HepG2 (cell line): Measurements from ENCODE around the gene CHST12.

Source experiments
- MEIS2 ChIP-seq: sonication (generic); formaldehyde crosslinking; IDR thresholded peaks from 2 replicates; pipeline ENCODE4 v1.9.0; 2021; ENCODE audit warnings: mild to moderate bottlenecking, missing genetic modification reagents
- NFKB2 ChIP-seq: sonication (generic); formaldehyde crosslinking; IDR thresholded peaks from 2 replicates; pipeline ENCODE4 v1.4.0; 2020; ENCODE audit warnings: missing genetic modification reagents, borderline replicate concordance
- POLR2AphosphoS5 ChIP-seq: IDR thresholded peaks from 2 replicates; pipeline ENCODE4 v1.6.1; 2012; ENCODE audit warnings: low read depth, low read length

DNA sequence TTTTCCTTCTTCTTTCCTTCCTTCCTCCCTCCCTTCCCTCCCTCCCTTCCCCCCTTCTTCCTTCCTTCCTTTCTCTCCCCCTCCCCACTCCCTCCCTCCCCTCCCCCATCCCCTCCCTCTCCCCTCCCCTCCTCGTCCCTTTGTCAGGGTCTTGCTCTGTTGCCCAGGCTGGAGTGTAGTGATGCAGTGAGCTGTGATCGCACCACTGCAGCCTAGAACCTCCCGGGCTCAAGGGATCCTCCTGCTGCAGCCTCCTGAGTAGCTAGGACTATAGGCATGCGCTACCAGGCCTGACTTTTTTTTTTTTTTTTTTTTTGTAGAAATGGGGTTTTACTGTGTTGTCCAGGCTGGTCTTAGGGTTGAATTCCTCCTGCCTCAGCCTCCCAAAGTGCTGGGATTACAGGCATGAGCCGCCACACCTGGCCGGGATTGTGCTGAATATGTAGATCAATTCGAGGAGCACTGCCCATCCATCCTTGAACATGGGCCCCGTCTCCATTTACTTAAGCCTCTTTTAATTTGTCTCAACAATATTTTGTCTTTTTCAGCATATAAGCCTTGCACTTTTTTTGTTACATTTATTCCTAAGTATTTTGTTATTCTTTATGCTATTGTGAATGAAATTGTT is 49.3 kb downstream of the CHST12 start:
- TF ChIP-seq MEIS2 (CRISPR knock-in tag): no peak
- no peak for TF ChIP-seq POLR2AphosphoS5
- TF ChIP-seq NFKB2 (CRISPR knock-in tag): no peak
